Right forelimb (tissue), 1 donor: ENCODE measurements around the gene MRPL20.
"Not testable (repeated sequence)": the region's sequence is repeated elsewhere in the genome, so short reads cannot be mapped to it uniquely, and the experiment has no call there.

Experiments
- DNase-seq: peaks from one replicate; pipeline ENCODE4 v3.0.0-alpha.2; 2018

The MRPL20 gene

DNA sequence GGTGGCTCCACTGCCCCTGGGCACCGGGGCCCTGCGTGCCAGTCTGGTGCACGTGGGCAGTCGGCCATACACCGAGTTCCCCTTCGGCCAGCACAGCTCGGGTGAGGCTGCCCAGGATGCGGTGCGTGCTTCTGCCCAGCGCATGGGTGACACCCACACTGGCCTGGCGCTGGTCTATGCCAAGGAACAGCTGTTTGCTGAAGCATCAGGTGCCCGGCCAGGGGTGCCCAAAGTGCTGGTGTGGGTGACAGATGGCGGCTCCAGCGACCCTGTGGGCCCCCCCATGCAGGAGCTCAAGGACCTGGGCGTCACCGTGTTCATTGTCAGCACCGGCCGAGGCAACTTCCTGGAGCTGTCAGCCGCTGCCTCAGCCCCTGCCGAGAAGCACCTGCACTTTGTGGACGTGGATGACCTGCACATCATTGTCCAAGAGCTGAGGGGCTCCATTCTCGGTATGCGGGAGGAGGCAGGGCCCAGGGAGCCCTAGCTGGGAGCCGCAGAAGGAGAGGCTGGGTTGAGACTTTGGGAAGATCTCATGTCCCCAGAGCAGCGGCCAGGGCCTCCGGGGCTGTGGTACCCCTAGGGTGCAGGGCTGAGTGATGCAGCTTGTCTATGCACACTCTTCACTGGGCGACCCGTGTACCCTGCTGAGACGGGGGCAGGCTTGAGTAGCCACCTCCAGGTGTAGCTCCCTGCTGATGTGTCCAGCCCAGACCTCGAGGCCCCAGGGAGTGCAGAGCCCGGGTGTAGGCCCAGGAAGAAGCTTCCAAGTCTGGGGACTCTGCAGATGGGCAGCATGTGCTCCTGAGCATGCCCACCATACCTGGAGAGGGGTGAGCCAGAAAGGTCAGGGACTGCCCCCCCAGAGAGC lies 30.2 kb upstream of the MRPL20 start:
- no peak for DNase-seq

DNA sequence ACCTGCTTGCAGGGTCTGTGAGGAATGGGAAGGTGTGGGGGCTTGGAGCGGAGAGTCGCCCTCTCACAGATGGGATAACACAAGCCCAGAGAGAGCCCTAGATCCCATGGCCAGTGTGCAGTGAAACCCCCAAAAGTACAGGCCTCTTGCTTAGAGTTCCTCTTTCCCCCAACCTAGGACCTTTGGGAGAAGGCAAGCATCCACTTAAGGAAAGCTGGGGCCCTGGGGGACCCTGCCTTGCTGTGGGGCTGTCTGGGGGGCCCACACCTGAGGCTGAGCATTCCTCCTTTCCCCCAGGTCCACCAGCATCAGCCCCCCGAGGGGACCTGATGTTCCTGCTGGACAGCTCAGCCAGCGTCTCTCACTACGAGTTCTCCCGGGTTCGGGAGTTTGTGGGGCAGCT lies 29.5 kb upstream of the MRPL20 start:
- no peak for DNase-seq

DNA sequence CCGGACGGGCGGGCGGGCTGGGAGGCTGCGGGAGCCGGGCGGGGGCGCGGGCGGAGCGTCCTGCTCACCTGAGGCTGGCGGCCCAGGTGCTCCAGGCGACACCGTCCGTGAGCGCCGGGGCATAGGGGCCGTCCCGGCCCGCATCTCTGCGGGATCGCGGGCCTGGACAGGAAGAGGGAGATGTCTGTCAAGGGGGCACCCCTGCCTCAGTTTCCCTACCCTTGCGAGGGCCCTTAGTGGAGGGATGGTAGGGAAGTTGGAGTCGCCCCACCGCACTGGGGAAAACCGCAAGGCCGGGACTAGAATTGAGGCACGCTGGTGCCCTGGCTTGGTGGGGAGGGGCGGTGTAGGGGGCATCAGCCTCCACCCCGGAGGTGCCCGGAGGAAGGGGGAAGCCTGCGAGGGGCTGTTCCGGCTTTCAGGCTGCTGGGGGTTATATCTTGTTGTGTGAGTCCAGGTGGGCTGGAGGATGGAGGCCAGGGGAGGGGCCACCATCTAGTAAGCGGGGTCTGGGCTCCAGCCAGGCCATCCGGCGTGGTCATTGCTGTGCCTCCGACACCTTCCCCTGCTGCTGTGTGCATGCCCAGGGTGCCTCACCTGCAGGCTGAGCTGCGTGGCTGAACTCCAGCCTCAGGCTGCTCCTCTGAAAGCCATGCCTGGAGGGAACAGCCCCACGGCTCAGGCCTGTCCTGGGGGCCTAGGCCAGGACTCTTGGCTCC lies 29.0 kb upstream of the MRPL20 start:
- DNase-seq, result no peak

DNA sequence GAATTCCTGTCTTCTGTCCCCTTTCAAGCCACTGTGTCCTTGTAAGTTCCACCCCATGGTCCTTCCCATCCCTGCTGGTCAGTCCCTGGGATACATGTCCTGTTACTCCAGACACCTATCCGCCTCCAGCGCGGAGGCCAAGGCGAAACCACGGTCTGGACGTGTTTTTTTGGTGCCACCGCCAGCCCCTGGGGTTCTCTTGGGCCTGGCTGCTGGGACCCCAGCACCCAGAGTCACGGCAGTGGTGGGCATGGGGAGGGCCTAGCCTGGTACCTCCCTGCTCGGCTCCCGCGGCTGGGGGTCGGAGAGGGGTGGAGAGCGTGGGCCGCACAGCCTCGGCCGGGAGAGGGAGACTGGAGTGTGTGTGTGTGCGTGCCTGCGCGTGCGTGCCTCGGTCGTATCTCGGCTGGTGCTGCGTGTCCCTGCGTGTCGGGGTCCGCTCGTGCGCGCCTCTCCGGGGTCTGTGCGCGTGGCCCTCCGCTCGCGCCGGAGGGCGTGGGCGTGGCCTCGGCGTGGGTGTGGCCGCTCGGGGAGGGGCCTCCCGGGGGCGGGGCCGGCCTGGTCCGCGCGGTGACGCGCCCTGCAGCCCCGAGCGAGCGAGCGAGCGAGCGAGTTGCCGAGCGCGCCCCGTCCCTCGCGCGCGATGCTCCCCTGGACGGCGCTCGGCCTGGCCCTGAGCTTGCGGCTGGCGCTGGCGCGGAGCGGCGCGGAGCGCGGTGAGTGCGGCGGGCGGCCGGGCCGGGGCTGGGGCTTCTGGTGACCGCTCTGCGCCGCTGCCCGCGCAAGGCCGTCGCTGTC lies 28.2 kb upstream of the MRPL20 start, which contains the start of gene VWA1:
VWA1 (plus strand) TSS at position 585 of the 798 bp plus-strand sequence; CDS start at position 644, 59 bp downstream.
- DNase-seq, result peak; percentile 87

DNA sequence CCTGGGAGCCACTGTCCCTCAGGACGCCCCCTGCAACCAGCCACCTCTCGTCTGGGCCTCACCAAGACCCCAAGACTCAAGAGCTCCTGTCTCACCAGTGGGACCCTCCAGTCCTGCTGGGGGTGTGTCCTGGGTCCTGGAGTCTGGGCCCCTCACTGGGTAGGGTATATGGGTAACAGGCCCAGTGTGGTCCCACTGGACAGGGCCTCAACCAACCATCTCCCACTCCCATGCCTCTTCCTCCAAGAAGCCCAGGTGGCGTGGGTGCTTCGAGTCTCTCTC lies 27.7 kb upstream of the MRPL20 start:
- DNase-seq, result no peak

DNA sequence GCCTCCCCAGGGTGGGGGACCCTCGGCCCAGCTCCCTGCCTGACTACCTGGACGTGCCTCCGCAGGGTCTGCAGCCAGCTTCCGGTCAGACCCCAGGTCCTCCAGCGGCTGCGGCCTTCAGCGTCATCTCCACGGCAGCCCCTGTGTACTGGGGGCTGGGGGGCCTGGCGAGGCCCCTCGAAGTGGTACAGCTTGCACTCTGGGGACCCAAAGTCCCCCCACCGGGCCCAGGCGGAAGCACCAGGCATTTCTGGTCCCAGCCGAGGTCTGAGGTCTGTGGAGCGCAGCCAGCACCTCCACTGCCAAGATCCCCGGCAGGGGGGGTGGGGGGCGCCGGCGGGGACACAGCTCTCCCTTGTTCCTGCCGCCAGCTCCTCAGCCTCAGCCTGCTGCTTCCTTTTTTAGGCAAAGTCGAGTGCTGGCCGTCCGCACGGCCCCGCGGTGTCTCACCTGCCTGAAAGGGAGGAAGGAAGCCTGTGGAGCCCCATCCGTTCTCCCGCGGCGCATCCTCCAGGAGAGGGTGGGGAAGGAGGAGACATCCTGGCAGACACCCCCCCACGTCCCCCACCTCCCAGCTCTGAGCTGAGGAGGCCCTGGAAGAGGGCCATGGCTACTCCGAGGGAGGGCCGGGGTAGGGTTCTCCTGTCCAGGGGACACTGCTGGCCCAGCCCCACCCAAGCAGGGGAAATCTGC lies 27.2 kb upstream of the MRPL20 start:
- DNase-seq, result peak; percentile 88

DNA sequence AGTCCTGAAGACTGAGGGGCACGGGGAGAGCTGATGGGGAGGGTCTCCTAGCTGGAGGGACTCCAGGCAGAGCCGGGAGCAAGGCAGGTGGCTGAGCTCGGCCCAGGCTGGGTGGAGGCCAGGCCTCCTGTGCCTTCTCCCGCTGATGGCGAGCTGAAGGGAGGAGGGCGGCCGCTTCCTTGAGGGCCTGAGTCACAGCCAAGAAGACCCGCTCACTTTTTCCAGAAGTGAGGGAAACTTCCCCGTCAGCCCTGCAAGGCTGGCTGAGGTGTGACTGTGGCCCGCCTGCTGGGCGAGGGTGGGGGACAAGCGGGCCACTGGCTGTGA lies 26.7 kb upstream of the MRPL20 start:
- peak; percentile 81 for DNase-seq

DNA sequence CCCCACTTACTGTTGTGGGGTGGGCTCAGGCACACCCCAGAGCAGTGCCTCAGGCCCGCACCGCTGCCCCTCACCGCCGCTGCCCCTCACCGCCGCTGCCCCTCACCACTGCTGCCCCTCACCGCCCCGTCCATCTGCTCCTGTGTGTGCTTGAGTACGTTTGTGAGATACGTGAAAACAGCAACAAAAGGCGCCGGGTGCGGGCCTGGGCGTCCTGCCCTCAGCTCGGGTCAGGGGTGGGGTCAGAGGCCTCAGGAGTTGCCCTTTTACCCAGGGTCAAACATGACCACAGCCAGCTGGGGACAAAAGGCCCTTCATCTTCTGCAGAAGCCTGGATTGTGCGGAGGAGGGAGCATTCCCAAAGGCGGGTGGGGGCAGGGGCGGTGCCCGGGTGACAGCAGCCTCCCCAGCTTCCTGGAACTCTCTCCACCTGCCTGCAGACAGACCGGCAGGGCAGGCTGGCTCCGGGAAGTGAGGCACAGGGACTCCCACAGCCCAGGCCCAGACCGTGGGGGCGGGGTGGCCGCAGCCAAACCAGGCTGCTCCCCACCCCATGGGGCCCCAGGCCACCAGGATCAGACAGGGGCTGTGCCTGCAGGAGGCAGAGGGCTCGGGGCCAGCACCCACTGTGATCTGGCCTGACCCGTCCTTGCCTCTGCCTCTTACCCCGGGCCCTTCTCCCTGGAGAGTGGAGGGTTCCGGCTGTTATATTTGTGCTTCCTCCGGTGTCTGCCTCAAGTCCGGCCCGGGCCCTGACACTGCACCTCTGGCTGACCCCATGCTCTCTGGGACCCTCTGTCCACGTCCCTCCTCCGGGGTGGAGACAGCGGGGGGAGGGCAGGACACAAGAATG lies 26.1 kb upstream of the MRPL20 start:
- DNase-seq, result peak; percentile 78

DNA sequence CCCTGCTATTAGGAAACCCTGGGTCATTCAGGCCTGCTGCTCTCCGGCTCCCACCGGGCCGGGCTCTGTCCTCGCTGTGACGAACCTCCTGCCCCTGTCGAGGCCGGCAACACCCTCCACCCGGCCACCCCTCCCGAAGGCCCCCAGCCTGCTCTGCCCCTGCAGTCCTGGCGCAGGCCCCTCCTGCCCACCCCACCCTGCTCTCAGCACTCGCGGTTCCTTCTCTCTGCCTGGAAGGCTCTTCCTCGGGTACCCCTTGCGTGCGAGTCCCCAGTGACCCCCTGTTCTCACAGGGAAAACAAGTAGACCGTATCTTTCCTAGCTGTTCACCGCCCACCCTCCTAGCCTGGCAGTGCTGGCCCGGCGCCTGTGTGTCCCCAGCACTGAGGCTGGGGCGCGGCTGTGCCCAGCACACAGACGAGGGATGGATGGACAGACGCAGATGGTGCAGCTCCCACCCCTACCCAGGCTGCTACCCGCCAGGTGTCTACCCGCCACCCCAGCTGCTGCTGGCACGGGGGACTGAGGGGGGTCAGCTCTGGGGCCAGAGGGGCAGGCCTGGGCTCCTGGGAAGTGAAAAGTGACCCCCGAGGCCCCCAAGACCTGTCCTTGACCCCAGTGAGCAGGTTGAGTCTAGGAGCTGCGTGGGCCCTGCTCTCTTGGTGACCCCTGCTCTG lies 25.3 kb upstream of the MRPL20 start:
- peak; percentile 74 for DNase-seq

DNA sequence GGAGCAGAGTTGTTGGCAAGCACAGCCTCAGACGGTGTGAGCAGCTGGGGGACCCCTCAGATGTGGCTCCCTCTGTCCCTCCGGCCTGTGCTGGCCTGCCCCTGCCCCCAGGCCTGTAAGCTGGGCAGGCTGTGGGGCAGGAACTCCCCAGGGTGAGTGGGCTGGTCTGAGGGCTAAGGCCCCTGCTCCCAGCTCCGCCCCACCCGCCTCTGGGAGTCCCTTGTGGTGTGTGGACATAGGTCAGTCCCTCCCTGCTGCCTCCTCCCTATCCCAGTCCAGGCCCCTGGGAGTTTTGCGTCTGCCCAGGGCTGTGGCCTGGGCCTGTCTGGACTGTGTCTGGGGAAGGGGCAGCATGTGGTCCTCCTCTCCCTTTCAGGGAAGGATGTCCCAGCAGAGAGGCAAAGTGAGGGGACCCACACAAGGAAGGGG lies 24.8 kb upstream of the MRPL20 start:
- DNase-seq, result peak; percentile 60

DNA sequence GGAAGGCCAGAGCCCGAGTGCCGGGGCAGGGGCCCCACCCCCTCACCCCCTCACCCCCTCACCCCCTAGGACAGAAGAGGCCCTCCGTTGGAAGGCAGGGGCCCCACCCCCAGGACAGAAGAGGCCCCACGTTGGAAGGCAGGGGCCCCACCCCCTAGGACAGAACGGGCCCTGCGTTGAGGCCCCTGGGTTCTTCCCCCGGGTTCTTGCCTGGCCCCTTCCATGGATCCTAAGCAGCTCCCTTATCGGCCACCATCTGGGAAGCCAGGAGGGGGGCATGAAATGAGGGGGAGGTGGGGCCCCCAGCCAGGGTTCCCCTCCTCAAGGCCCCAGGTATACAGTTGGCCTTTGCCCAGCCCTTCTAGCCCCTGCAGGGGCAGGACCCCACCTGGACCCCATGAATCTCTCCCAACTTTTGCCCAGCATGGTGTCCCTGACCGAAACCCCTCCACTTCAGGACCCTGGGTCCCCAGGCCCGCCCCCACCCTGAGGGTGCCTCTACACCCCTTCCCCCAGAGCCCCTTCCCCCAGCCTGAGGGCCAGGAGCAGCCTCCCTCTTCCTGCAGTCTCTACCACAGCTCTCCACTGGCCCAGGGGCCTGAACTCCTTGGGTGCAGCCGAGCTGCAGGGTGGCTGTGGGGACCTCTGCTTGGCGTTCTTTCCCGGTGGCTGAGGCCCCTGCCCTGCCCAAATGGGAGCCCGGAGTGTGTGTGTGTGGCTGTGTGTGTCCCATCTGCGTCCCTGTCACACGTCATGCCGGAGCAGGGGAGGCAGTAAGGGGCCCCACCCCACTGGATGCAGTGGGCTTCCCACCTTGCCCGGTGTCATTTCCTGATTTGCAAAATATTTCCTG lies 24.1 kb upstream of the MRPL20 start:
- peak; percentile 59 for DNase-seq

DNA sequence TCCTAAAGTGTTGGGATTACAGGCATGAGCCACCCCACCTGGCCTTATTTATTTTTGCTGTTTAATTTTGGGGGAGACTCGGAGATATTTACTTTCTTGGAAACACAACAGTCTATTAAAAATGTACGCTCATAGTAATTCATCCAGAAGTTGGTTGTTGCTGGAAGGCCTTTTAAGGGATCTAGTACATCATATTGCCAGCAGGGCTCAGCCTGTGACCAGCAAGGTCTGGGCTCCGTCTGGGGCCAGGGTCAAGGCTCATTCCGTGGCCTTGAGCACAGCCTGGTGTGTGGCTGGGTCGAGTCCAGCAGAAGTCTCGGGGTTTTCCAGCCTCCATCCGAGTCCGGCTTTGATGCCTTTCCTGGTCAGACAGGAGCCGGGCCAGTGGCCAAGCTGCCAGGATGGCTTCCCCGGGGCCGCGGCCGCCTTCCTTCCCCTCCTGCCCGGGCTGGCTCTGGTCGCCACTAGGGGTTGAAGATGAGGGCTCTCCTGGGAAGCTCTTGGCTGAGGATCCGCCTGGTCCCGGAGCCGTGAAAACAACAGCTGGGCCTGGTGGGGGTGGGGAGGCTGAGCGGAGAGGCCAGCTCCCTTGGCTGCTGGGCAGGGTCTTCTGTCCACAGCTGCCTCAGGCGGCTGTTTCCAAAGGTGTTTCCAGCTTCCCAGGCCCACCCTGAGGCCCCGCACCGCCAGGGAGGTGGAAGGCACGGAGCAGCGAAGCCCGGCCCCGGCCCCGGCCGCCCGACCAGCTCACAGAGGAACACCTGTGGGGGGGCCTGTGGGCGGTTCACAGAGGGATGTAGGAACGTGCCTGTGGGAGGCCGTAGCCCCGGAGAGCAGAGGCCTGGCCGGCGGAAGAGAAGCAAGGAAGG lies 23.3 kb upstream of the MRPL20 start:
- DNase-seq, result peak; percentile 87

DNA sequence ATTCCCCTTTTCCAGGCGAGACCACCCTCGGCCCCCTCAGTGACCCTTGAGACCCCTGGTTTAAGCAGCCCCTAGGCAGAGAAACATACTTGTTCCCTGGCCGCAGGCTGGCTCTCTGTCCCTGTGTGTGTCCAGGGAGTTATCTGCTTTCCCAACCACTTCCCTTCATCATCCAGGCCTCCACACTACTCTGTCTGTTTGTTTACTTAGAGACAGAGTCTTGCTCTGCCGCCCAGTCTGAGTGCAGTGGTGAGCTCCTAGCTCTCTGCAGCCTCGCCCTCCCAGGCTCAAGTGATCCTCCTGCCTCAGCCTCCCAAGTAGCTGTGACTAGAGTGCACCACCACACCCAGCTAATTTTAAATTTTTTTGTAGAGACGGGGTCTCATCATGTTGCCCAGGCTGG lies 22.6 kb upstream of the MRPL20 start:
- DNase-seq, result peak; percentile 48

DNA sequence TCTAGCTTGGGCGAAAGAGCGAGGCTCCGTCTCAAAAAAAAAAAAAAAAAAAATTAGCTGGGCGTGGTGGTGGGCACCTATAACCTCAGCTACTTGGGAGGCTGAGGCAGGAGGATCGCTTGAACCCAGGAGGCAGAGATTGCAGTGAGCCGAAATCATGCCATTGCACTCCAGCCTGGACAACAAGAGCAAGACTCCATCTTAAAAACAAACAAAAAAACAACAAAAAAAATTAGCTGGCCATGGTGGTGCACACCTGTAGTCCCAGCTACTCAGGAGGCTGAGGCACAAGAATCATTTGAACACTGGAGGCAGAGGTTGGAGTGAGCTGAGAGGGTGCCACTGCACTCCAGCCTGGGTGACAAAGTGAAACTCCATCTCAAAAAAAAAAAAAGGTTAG lies 21.9 kb upstream of the MRPL20 start:
- not testable (repeated sequence) for DNase-seq

DNA sequence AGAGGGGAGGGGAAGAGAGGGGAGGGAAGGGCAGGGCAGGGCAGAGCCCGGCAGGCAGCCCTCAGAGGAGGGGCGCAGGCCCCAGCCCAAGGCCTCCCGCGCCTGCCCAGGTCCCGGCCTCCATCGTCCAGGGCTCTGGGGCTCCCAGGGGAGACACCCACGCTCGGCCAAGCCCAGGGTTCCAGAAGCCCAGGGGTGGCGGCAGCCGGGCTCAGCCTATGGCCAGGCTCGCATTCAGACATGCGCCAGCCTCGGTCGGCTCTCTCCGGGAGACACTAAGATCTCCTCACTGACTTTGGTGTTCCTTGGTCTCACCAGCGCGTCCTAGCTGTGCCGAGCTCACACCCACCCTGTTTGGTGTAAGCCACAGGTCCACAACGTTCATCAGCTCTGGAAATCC lies 21.1 kb upstream of the MRPL20 start:
- DNase-seq, result no peak

DNA sequence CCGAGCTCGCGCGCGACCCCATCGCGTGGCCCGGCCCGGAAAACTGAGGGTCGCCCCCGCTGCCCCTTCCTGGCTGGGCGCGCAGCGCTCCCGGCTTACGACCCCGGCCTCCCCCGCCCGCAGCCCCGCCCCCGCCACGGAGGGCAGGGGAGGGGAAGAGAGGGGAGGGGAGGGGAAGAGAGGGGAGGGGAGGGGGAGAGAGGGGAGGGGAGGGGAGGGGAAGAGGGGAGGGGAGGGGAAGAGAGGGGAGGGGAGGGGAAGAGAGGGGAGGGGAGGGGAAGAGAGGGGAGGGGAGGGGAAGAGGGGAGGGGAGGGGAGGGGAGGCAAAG lies 20.7 kb upstream of the MRPL20 start:
- peak; percentile 61 for DNase-seq

DNA sequence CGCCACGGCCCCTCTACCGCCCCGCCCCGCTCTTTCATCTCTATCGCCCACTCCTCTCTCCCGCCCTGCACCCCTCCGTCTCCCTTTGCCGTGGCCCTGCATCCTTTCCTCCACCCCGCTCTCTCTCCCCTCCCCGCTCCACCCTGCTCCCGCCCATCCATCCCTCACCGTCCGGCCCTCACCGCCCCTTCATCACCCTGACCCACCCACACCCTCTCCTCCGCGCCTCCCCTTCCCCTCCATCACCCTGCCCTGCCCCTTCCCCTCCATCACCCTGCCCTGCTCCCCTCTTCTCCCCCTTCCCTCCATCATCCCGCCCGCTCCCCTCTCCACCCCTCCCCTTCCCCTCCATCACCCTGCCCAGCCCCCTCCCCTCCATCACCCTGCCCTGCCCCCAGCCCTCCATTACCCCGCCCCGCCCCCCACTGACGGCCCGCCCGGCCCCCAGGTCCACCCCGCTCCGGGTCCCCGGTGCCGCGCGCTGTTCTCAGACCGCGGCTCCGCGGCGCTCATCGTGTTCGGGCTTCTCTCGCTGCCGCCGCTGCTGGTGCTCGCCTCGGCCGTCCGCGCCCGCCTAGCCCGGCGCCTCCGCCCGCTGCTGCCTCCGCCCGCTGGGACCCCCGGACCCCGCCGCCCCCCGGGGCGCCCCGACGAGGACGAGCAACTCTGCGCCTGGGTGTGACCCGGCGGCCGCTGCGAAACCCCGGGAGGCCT lies 20.2 kb upstream of the MRPL20 start:
- DNase-seq, result peak; percentile 63

DNA sequence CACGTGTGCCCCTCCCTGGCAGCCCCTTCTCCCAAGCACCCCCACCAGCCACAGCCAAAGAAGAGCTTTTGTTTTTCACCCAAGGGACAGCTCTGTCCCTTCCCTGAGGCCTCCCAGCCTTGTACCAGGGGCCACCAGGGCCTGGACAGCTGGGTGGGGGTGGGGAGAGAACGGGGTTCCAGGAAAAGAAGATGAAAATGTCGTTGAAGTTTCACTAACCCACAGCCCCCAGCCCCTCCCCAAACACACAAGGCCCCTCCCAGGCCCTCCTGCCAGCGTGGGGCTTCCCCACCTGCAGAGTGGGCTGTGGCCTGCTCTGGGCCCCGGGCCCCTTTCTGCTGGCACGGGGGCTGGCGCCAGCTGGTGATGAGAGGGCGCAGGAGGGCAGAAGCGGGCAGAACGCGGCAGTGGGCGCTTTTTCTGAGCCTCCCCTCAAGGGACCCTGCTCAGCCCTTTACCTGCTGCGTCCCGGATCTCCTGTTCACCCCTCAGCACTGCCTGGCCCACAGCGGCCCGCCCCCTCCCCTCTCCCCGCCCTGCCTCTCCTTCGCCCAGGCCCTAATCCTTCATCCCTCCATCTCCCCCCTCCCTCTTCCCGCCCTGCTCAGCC lies 19.5 kb upstream of the MRPL20 start:
- DNase-seq, result no peak
